ENCODE measurements around the gene ADAMTS3. TPM values are rescaled to one million over a fixed set of nuclear protein-coding genes. Genes with fewer than 3 reads are reported as not detected.

The ADAMTS3 gene
- total RNA-seq, 1 donor from 2014 or later, result 7.4 TPM

DNA sequence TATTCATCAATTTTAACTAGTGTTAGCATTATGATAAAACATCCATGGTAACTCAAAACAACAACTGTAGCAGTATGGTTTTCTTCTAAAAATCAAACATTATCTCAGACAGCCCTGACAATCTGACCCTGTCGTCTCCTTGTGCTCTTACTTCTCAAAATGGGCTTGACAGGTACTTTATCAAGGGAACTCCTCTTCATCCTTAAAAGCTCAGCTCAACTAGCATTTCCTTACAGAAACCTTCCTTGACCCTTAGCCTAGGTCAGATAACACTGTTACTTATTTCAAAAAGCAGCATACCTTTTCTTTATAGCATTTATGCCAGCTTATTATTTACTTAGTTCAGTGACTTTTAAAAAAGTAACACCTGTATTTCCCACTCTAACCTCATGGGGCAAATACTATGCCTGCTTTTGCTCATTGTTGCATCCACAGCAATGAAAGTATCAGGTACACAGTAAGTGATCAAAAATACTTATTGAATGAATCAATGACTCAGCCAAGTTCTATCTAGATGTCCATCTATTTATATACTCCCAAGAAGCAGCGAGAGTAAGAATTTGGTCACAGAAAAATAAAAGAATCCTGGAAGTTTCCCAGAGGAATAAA is 41.9 kb downstream of the ADAMTS3 start:
- Mint-ChIP-seq H3K27ac (ENCODE audit: unreplicated experiment) (no peak overlapping the region), H3K4me1 (ENCODE audit: unreplicated experiment) (no peaks in the 10 kb centered on the region), H3K4me3 (ENCODE audit: unreplicated experiment) (no peak overlapping the region), H3K27me3 (ENCODE audit: unreplicated experiment) (no peaks in the 10 kb centered on the region), H3K9me3 (ENCODE audit: unreplicated experiment) (no peaks in the 10 kb centered on the region), H3K36me3 (ENCODE audit: low read depth, unreplicated experiment) (peaks cover 2% of the 10 kb centered on the region)
- TF ChIP-seq, protein P1, sequence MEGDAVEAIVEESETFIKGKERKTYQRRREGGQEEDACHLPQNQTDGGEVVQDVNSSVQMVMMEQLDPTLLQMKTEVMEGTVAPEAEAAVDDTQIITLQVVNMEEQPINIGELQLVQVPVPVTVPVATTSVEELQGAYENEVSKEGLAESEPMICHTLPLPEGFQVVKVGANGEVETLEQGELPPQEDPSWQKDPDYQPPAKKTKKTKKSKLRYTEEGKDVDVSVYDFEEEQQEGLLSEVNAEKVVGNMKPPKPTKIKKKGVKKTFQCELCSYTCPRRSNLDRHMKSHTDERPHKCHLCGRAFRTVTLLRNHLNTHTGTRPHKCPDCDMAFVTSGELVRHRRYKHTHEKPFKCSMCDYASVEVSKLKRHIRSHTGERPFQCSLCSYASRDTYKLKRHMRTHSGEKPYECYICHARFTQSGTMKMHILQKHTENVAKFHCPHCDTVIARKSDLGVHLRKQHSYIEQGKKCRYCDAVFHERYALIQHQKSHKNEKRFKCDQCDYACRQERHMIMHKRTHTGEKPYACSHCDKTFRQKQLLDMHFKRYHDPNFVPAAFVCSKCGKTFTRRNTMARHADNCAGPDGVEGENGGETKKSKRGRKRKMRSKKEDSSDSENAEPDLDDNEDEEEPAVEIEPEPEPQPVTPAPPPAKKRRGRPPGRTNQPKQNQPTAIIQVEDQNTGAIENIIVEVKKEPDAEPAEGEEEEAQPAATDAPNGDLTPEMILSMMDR (IDR thresholded peaks at IDR 0.05; ENCODE audit: unreplicated experiment), result no peak
- DNase-seq (ENCODE audit: low spot score), result no peak

- no peak for DNase-seq (ENCODE audit: low spot score)
- Mint-ChIP-seq H3K27me3 (ENCODE audit: unreplicated experiment) (no peaks in the 10 kb centered on the region), H3K9me3 (ENCODE audit: unreplicated experiment) (no peaks in the 10 kb centered on the region), H3K36me3 (ENCODE audit: low read depth, unreplicated experiment) (peaks cover 4% of the 10 kb centered on the region), H3K4me1 (ENCODE audit: unreplicated experiment) (no peaks in the 10 kb centered on the region), H3K27ac (ENCODE audit: unreplicated experiment) (no peak overlapping the region), H3K4me3 (ENCODE audit: unreplicated experiment) (no peak overlapping the region)
- TF ChIP-seq, protein P1 (IDR thresholded peaks at IDR 0.05; ENCODE audit: unreplicated experiment), result no peak
Observed at GRCh38 chr4:72525938-72526337, 43.1 kb downstream of the ADAMTS3 start.

GRCh38 chr4:72522440-72522839 is 46.6 kb downstream of the ADAMTS3 start:
- no peak for DNase-seq (ENCODE audit: low spot score)
- H3K4me1 Mint-ChIP-seq (ENCODE audit: unreplicated experiment), result no peaks in the 10 kb centered on the region
- H3K27ac Mint-ChIP-seq (ENCODE audit: unreplicated experiment), result no peak overlapping the region
- H3K36me3 Mint-ChIP-seq (ENCODE audit: low read depth, unreplicated experiment), result peaks cover 4% of the 10 kb centered on the region
- no peak overlapping the region for H3K4me3 Mint-ChIP-seq (ENCODE audit: unreplicated experiment)
- no peaks in the 10 kb centered on the region for H3K27me3 Mint-ChIP-seq (ENCODE audit: unreplicated experiment)
- TF ChIP-seq, protein P1 (IDR thresholded peaks at IDR 0.05; ENCODE audit: unreplicated experiment), result no peak
- no peaks in the 10 kb centered on the region for H3K9me3 Mint-ChIP-seq (ENCODE audit: unreplicated experiment)

DNA sequence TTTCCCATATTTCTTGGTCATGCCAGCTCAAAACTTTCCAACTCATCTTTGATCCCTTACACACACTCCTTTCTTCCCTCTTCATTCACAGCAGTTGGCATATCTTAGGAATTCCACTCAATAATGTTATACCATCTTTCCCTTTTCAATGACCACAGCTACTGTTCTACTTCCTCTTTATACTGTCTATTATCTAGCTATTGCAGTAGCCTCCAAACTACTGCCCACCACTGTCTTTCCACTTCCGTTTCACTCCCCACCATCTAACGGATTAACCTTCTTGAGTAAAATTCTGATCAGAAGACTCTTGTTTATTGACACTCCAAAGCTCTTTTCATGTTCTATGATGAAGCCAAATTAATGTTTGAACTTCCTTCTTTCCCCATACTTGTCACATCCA is 55.8 kb downstream of the ADAMTS3 start:
- Mint-ChIP-seq H3K4me1 (ENCODE audit: unreplicated experiment) (no peaks in the 10 kb centered on the region), H3K4me3 (ENCODE audit: unreplicated experiment) (no peak overlapping the region), H3K9me3 (ENCODE audit: unreplicated experiment) (no peaks in the 10 kb centered on the region), H3K36me3 (ENCODE audit: low read depth, unreplicated experiment) (no peaks in the 10 kb centered on the region), H3K27ac (ENCODE audit: unreplicated experiment) (no peak overlapping the region), H3K27me3 (ENCODE audit: unreplicated experiment) (no peaks in the 10 kb centered on the region)
- no peak for DNase-seq (ENCODE audit: low spot score)
- TF ChIP-seq, protein P1 (IDR thresholded peaks at IDR 0.05; ENCODE audit: unreplicated experiment), result no peak

DNA sequence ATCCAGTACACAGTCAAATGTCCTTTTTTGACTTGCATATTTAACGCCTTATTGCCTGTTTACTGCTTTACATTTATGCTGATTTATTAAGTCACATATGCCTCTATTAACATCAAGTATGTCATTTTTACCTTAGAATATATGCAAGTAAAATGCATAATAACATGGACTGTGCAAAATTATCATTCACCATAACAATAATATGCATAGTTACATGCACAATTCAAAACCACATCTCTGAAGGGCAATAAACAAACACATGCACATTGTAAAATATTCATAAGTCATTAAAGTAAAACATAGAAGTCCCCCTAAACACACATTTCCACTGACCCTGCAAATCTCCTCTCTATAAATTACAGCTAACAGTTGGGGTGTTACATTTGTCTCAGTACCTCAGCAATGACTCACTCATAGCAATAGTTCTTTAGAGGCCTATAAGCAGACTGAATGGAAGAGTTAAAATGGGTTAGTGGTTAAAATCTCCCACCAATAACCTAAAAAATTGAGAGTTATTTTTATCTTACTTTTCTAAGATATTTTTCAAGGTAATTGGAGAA is 61.1 kb downstream of the ADAMTS3 start:
- Mint-ChIP-seq H3K27me3 (ENCODE audit: unreplicated experiment) (peaks cover 1% of the 10 kb centered on the region), H3K36me3 (ENCODE audit: low read depth, unreplicated experiment) (no peaks in the 10 kb centered on the region), H3K9me3 (ENCODE audit: unreplicated experiment) (no peaks in the 10 kb centered on the region), H3K27ac (ENCODE audit: unreplicated experiment) (no peak overlapping the region), H3K4me1 (ENCODE audit: unreplicated experiment) (no peaks in the 10 kb centered on the region), H3K4me3 (ENCODE audit: unreplicated experiment) (no peak overlapping the region)
- TF ChIP-seq, protein P1 (IDR thresholded peaks at IDR 0.05; ENCODE audit: unreplicated experiment), result no peak
- DNase-seq (ENCODE audit: low spot score), result no peak
